Mesenteric fat pad (tissue), 1 donor: ENCODE data around the gene NEURL1B. TPM values are rescaled to one million over a fixed set of nuclear protein-coding genes. Genes with fewer than 3 reads are reported as not detected.
"Not testable (repeated sequence)": the region's sequence is repeated elsewhere in the genome, so short reads cannot be mapped to it uniquely, and the experiment has no call there.

Experiments used
- DNase-seq: peaks from one replicate; pipeline ENCODE4 v3.0.0-alpha.2; 2020; ENCODE audit warnings: low spot score
- total RNA-seq: library from RNA; stranded (reverse); fragmentation: NEBNext Ultra II Directional; extraction: Animal tissue kit (Norgen Biotek cat#: 25700); gene quantifications from one replicate; pipeline ENCODE4 v1.2.1, GENCODE V29; 2021
- donor health status: DM: yes; HTN: yes; CAD: no.

NEURL1B gene
- total RNA-seq, 1 donor from 2014 or later, result 35.8 TPM

DNA sequence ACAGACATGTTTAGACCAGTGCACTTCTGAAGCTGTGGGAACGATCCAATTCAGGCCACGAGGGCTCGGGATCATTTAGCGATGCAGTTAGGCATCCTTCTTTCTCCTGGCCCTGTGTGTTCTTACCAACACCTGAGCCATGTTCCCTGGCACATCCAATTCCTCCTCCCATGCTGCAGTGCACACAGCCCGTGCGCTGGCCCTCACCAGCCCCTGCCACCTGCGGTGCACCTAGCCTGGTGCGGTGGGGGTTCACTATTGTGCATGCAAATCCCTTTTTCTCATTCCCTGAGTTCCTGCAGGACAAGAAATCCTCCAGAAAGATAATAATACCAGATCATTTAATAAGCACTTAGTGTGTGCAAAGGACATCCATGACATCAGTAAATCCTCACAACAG lies 53.5 kb downstream of the NEURL1B start:
- no peak for DNase-seq

DNA sequence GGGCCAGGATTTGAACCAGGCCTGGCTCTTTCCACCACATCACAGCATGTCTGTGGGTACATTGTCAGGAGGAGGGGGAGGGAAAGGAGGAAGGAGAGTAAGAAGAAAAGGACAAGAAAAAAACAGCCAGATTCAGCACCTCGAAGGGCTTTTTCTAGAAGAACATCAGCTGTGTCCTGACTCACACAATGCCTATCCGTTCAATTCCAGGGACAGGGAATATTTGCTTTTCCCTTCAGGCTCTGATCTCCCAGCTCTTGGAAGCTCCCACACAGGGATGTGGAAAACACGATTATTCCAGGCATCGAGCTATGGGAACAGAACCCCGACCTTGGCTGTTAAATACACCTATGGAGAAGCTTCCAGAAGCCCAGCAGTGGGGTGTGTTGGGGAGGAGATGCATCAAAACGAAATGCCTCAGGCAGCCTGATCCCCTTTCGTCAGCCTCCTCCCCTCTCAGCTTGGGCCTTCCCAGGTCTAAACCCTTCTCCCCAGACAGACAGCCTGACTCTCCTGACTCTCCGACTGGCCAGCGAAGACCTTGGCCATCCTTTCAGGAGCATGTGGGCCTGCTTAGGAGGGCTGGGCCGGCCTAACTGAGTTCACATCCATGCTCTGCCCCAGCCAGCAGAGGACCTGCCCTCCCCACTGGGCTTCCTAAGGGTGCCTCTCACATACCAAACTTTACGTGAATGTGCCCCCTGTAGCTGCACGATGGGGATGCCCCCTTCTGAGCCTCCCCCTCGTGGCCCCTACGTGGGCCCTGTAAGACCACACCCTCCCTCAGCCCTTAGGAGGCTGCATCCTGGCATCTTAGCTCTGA lies 54.4 kb downstream of the NEURL1B start:
- no peak for DNase-seq

DNA sequence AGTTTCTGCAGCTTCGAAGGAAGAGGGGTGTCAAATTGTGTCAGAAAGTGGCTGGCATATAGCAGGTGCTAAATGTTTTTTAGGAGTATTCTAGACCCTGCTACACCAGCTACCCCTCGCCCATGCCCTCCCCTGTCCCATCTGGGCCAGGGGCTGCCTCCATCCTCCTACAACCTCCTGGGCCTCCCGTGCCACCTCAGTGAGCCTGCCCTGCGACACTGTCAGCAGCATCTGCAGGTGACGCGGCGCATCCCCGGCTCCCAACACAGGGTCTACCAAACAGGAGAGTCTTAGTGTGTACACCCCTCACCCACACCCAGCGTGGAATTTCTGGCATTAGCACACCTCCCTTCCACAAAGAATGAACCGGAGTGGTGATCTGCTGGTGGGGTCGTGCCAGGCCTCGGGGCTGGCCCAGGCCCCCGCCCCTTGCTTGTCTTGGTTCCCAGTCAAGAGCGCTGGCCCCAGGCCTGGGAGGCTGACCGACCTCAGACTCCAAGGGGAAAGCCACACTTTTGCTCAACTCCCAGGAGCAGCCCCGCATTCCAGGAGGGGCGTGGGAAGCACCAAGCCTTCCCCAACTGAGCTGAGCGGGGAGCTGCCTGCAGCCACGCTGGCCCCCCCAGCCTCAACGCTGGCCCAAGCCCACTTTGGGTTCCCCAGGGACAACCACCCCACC lies 55.2 kb downstream of the NEURL1B start:
- no peak for DNase-seq

DNA sequence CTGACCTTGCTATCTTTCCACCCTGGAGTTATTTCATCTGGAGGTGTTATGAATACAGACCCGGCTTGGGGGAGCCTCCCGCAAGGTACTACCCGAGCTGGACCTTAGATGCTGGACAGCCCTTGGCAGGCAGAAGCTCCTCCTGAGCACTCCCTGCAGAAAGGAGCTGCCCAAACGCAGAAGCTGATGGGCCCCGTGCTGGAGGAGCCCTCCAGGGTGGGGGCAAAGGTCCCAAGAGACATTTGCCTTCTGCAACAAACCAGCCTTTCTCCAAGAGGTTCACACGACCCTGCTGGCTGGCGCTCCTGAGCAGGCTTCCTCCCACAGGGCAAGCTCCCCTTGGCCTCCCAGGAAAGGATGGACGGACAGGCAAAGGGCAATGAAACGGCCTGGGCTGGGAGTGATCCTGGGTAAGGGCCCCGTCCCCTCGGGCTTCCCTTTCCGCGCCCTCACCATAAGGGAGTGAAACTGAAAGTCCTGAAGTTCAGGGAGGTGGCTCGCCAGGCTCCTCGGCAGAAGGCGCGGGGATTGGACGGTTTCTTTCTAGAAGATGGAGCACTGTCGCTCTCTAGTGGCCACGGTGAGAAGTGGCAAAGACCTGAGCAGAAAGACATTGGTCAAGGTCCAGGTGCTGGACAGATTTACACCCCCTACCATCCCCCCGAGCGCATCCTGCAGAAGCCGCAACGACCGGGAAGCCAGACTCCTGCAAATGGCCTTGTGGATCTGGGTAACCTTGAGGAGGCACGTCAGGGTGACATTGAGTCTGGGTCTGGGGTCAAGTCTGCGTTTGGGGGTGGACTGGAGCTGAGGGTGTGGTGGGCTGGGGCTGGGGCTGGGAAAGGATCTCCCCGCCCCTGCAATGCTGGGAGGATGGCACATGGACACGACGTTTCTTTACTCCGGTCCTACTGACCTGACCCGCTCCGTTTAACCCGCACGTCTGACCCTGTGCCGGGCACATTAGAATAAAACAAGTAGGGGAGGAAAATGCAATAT lies 56.4 kb downstream of the NEURL1B start:
- DNase-seq, result peak; percentile 93

DNA sequence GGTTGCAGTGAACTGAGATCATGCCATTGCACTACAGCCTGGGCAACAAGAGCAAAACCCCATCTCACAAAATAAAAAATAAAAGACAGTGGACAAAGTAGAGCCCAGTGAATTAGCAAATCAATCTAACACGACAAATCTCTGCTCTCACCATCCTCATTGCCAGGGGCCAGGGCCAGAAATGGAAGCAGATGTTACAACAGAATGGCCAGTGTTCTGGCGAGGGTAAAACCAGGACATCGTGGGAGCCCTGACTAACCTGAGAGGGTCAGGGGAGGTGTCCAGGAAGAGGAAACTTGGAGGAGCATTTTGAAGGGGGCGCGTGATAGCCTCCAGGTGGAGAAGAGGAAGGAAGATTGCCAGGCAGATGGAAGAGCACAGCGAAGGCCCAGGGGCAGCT lies 58.4 kb downstream of the NEURL1B start:
- no peak for DNase-seq

DNA sequence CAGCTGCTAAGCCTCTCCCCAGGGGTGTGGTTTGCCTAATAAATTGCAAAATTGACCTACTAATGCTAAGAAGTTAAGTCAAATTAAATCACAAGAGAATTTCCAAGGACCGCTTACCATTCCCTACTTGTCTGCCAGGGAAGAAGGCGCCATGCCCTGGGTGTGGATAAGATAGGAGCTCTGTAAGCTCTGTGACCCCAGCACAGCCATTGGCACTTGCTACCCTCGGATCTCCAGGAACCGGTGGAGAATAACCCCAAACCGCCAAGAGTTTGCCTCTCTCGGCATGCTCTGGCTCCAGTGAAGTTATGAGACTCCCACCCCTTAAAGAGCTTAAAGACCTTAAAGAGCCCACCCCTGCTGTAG lies 58.9 kb downstream of the NEURL1B start:
- no peak for DNase-seq

DNA sequence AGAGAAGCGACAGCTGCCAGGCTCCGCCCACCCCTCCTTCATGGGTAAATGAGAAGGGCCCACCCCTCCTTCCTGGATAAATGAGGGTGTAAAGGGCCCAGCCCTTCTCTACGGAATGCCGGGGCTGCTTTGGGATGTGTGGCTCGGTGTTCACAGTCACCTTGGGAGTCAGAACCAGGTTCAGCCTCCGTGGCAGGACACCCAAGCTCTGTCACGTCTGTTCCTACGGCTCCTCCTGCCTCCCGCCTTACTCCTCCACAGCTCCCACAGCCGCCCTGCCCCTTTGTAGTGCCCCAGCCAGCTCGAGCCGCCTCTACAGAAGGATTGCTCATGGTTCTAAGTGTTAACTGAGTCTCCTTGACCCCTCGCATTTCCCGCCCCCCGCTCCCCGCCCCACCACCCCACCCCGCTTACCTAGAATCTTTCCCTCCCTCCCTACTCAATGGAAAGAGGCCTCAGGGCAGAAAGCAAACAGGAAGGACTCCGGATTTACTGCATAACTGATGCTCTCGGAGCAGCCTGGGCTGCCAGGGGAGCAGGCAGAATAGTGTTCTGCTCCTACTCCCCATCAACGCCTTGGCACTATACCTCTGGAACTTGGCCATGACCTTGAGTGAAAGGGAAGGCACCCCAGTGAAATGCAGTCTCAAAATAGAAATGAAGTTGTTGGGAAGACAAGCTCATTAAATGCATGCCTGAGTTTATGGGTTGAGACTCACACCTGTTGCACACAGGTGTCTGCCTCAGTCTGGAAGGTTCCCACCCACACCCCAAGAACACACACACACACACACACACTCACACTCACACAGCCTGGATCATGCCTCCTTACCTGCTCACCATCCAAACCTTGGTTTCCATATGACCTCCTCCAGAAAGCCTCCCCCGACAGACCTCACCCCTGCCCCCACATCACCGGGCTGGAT lies 59.6 kb downstream of the NEURL1B start:
- no peak for DNase-seq

DNA sequence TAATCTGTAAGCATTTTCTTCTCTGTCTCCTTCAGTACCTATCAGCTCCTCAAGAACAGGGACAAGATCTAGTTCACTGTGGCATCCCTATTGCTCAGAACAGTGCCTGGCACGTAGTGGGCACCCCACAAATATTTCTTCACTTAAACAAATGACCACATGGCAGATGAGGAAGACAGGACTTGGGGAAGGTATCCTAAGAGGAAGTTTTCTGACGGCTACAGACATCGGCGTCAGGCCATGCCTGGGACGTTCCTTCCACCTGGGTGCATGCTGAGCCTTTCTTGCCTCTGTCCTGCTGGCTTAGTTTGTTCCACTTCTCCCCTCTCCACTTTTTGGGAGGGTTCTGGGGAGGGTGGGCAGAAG lies 60.2 kb downstream of the NEURL1B start:
- DNase-seq, result no peak

DNA sequence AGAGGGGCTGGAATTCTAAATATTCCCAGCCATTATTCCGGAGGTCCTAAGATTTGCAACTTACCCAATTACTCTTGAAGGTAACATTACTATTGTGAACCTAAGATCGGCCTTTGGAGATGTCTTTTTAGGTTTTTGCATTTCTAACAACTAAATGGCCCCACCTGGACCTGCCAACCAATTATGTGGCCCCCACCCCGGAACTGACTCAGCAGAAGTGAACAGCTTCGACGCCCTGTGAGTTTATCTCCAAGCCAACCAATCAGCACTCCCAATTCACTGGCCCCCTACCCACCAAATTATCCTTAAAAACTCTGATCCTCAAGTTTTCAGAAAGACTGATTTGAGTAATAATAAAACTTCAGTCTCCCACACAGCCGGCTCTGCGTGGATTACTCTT lies 62.9 kb downstream of the NEURL1B start:
- DNase-seq, result no peak

DNA sequence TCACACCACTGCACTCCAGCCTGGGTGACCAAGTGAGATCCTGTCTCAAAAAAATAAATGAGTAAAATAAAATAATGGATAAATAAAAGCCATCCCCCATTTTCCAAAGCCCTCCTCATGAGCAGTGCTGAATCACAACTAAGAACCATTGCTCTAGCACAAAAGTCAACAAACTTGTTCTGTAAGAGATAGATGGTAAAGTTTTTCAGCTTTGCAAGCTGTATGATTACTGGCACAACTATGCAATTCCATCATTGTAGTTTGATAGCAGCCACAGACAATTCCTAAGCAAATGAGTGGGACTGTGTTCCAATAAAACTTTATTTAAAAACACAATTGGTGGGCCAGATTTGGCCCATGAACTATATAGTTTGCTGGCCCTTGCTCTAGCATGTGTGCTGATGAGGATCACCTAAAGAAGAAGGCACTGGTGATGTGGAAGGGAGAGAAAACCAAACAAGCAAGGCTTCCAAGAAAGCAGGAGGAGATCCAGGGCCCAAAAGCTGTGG lies 64.6 kb downstream of the NEURL1B start:
- no peak for DNase-seq

DNA sequence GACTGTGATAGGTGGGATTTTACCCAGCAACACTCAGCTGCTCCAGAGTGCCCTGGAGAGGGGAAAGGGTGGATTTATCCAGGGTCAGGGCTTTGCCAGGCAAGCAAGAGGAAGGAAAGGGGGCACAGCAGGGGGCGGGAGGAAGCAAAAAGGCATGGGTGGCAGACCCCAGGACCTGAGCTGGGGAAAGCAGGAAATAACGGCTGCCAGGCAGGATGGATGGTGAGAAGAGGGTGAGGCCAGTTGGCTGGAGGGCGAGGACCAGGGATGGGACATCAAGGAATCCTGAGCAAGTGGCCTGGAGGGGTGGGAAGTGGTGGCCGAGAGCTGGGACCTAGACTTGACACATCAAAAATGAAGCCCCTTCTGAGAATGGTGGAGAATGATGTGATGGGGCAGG lies 65.7 kb downstream of the NEURL1B start:
- no peak for DNase-seq

DNA sequence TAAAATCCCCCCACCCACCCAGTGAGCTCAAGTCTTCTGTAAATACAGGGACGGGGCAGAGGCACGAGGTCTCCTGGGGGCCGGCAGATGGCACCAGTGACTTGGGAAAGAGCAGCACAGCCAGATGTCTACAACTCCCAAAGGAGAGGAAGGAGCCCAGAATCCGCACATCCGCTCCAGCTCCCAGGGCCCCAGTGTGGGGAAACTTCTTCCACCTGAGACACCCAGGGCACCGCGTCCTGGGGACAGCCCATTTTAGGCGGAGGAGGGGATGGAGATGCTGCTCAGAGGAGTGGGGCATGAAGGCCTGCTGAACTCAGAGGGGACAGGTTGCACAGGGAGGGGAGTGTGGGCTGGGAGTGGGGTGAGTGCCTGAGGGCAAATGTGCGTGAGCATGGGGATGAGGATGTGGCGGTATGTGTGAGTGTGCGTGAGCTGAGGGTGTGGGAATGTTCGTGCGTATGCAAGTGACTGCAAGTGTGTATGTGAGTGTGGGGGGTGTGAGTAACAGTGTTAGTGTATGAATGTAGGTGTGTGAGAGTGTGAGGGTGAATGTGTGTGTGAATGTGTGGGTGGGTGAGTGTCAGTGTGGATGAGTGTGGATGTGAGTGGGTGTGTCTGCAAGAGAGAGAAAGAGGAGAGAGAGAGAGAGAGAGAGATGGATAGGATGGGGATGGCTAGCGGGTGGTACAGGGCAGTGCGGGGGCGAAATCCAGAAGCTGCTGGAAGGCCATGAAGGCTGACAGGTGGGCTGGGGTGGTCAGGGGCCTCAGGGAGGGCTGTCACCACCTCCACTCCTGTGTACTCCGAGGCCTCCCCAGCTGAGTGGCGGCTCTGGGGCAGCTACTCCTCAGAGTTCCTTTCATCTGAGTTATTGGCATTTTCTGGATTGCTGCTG lies 66.5 kb downstream of the NEURL1B start:
- DNase-seq, result no peak

DNA sequence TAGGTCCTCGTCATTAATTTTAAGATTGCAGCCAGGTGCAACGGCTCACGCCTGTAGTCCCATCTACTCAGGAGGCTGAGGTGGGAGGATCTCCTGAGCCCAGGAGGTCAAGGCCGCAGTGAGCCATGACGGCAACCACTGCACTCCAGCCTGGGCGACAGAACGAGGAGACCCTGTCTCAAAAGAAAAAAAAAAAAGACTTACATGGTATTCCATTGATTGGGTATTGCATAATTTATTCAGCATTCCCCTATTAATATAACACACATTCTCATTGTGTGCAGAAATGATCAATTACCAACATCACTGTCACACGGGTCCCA lies 67.1 kb downstream of the NEURL1B start:
- no peak for DNase-seq

DNA sequence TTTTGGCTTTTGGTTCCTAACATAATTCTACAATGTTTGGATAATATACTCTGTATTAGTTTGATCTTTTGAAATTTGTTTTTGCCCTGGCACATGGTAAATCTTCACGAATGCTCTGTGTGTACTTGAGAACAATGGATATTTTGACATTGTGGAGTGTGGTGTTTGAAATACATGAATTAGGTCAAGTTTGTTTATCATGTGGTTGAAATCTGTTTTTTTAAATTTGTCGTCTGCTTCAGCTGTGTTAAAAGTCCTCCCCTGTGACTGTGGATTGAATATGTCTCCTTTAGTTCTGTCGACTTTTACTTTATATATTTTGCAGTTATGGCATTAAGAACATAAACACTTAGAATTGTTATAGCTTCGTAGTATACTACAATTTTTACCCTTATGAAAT lies 69.6 kb downstream of the NEURL1B start:
- no peak for DNase-seq

DNA sequence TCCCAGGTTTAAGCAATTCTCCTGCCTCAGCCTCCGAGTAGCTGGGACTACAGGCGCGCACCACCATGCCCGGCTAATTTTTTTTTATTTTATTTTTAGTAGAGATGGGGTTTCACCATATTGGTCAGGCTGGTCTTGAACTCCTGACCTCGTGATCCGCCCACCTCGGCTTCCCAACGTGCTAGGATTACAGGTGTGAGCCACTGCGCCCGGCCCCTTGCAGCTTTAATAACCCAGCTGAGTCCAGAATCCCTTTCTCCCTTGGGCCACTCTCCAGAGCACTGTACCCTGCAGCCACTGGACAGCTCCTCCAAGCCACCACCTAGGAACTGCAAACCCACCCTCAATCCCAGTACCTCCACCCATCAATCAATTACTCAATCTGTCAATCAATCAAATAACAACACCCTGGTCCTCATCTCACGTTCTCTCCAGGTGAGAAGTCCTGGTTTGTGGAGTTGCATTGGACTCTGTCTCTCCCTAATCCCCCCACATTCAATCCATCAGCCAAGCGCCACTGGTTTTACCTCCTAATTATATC lies 70.3 kb downstream of the NEURL1B start:
- not testable (repeated sequence) for DNase-seq

DNA sequence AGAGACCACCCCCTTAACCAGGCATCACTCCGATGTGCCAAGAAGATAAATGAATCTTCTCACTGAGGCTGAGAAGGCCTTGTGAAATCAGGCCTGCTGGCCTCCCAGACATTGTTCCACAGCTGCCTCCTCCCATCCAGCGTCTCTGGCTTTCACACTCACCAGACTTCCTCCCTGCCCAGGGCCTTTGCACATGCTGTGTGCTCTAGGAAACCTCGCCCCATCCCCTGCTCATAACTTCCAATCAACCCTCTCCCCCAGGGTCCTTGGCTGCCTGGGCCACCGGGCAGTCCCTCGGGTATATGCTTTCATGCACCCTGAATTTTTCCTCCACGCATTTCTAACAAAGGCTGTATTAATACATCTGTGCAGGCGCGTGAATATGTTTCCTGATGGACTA lies 71.5 kb downstream of the NEURL1B start:
- no peak for DNase-seq

DNA sequence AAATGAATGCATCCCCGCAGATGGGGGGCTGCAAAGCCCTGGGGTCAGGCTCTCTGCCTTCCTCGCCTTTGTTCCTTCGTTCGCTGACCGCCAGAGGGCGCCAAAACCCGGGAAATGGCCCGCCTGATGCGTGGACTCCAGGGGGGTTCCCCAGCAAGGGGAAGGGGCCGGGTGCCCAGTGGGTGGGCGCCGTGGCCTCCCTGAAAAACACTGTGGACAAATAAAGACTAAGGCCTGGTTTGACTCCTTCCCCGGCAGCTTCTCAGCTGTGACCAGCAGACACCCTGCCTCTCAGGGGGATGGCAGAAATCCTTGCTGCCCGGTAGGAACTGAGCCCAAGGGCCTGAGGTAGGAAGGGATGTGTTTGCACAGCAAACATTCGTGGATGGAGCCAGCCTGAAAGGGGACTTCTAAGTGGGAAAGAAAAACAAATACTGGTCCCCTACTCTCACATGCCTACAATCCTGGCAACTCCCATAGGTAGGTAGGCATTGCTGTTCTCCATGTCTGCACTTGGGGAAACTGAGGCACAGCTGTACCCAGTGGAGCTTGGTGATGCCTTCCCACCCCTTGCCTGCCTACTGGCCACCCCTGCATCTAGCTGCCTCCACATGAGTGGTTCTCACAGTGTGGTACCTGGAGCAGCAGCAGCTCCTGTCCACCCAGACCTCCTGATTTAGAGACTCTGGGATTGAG lies 72.2 kb downstream of the NEURL1B start:
- DNase-seq, result no peak

DNA sequence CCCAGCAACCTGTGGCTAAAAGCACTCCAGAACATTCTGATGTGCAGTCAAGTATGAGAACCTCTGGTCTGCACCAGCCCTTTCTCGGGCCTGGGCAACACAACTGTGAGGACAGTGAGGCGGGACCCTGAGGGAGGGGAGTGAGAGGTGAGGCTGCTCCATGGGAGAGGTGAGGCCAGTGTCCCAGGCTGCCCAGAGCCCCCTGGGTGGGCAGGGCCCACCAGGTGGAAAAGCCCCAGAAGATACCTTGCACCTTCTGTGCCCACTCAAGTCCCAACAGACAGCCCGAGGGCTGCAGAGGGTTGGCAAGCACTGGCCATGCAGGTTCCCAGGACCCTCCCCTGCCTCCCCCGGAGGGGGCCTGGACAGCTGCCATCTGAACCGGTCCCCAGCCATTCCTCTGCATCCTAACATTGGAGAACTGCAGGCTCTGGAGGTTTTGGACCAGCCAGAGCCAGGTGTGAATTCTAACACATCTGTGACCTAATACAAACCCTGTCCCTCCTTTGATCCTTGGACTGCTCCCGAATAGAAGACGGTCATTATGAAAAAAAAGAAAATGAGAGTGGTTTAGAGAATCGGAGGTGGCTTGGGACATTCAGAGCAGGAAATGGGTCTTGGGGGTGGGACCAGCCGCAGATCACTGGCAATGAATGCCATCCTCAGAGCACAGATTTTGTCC lies 72.9 kb downstream of the NEURL1B start:
- DNase-seq, result no peak
